ENCODE data around the gene NSMCE4A.

The NSMCE4A gene

GRCh38 chr10:121988361-121989324 is 13.6 kb upstream of the NSMCE4A start, which contains the start of gene TACC2:
Gene TACC2 (plus strand): TSS chr10:121989163. CDS start chr10:122021982, 32,819 bp downstream.
- DNase-seq (ENCODE audit: low read depth in 2 of 2), result no peak
- H3K4me3 ChIP-seq (replicated peaks in 1 of 2; ENCODE audit: low read depth in 2 of 2, low read length in 2 of 2), result no peak within 1 kb of the TSS

GRCh38 chr10:121984463-121984862 is 9.4 kb upstream of the NSMCE4A start:
- no peak for DNase-seq (ENCODE audit: low read depth in 2 of 2)
- TF ChIP-seq CTCF (IDR thresholded peaks at IDR 0.05; ENCODE audit: low read depth, low read length), result no peak
- H3K4me3 ChIP-seq (replicated peaks in 1 of 2; ENCODE audit: low read depth in 2 of 2, low read length in 2 of 2), result no peak overlapping the region

More at GRCh38 chr10:121988361-121989324, 13.6 kb upstream of the NSMCE4A start, which contains the start of gene TACC2:
- TF ChIP-seq CTCF (IDR thresholded peaks at IDR 0.05; ENCODE audit: low read depth, low read length), result no peak

- no peak overlapping the region for H3K4me3 ChIP-seq (replicated peaks in 1 of 2; ENCODE audit: low read depth in 2 of 2, low read length in 2 of 2)
- DNase-seq (ENCODE audit: low read depth in 2 of 2), result no peak
- TF ChIP-seq CTCF (IDR thresholded peaks at IDR 0.05; ENCODE audit: low read depth, low read length), result no peak
Observed at GRCh38 chr10:121983852-121984251, 8.8 kb upstream of the NSMCE4A start.

GRCh38 chr10:121981346-121981745 is 6.3 kb upstream of the NSMCE4A start:
- DNase-seq (ENCODE audit: low read depth in 2 of 2), result no peak
- no peak overlapping the region for H3K4me3 ChIP-seq (replicated peaks in 1 of 2; ENCODE audit: low read depth in 2 of 2, low read length in 2 of 2)
- no peak for TF ChIP-seq CTCF (IDR thresholded peaks at IDR 0.05; ENCODE audit: low read depth, low read length)

- no peak for DNase-seq (ENCODE audit: low read depth in 2 of 2)
- TF ChIP-seq CTCF (IDR thresholded peaks at IDR 0.05; ENCODE audit: low read depth, low read length), result no peak
- no peak overlapping the region for H3K4me3 ChIP-seq (replicated peaks in 1 of 2; ENCODE audit: low read depth in 2 of 2, low read length in 2 of 2)
Observed at GRCh38 chr10:121978511-121978910, 3.5 kb upstream of the NSMCE4A start.

- TF ChIP-seq CTCF (IDR thresholded peaks at IDR 0.05; ENCODE audit: low read depth, low read length), result no peak
- DNase-seq (ENCODE audit: low read depth in 2 of 2), result no peak
- H3K4me3 ChIP-seq (replicated peaks in 1 of 2; ENCODE audit: low read depth in 2 of 2, low read length in 2 of 2), result no peak overlapping the region
Observed at GRCh38 chr10:121976607-121977006, 1.6 kb upstream of the NSMCE4A start.
